HG02852 (cell line): Measurements from ENCODE around the gene UBXN11.
"Not testable (repeated sequence)": the region's sequence is repeated elsewhere in the genome, so short reads cannot be mapped to it uniquely, and the experiment has no call there.

Experiments used
- ATAC-seq: cut with Tn5 transposase; IDR thresholded peaks from one replicate; pipeline ENCODE4 v1.9.1; 2021; ENCODE audit warnings: mild to moderate bottlenecking, moderate library complexity; ENCODE audit not compliant: unreplicated experiment

The UBXN11 gene

GRCh38 chr1:26307363-26307781, 936 bp upstream of the UBXN11 start:
- ATAC-seq: no peak

- ATAC-seq: no peak
Observed at GRCh38 chr1:26305667-26306289, 658 bp downstream of the UBXN11 start.

GRCh38 chr1:26302733-26303405, 3.6 kb downstream of the UBXN11 start:
- ATAC-seq: no peak

GRCh38 chr1:26300578-26301275, 5.7 kb downstream of the UBXN11 start:
- no peak for ATAC-seq

GRCh38 chr1:26297791-26298124, 8.7 kb downstream of the UBXN11 start:
- no peak for ATAC-seq

GRCh38 chr1:26297057-26297790, 9.2 kb downstream of the UBXN11 start:
- no peak for ATAC-seq

GRCh38 chr1:26296340-26297056, 9.9 kb downstream of the UBXN11 start:
- ATAC-seq: no peak

GRCh38 chr1:26295194-26296138, 11.0 kb downstream of the UBXN11 start:
- ATAC-seq: no peak

- ATAC-seq: no peak
Observed at GRCh38 chr1:26293911-26294463, 12.4 kb downstream of the UBXN11 start.

- not testable (repeated sequence) for ATAC-seq
Observed at GRCh38 chr1:26292735-26293134, 13.7 kb downstream of the UBXN11 start.

GRCh38 chr1:26291939-26292338, 14.5 kb downstream of the UBXN11 start:
- ATAC-seq: no peak

GRCh38 chr1:26291433-26291832, 15.0 kb downstream of the UBXN11 start:
- ATAC-seq: no peak

GRCh38 chr1:26290882-26291261, 15.6 kb downstream of the UBXN11 start:
- no peak for ATAC-seq

- ATAC-seq: no peak
Observed at GRCh38 chr1:26290122-26290881, 16.1 kb downstream of the UBXN11 start.

GRCh38 chr1:26289158-26290059, 17.0 kb downstream of the UBXN11 start:
- no peak for ATAC-seq

GRCh38 chr1:26288311-26288941, 18.0 kb downstream of the UBXN11 start:
- ATAC-seq: no peak

GRCh38 chr1:26287811-26288210, 18.6 kb downstream of the UBXN11 start:
- no peak for ATAC-seq
